Mesodermal cell (in vitro differentiated cells): Measurements from ENCODE around the gene CPZ.

Experiments
- H3K27ac ChIP-seq: 2 replicates; pipeline ENCODE4 v1.7.0; 2013; ENCODE audit warnings: mild to moderate bottlenecking, low read depth, low read length, moderate library complexity; ENCODE audit not compliant: severe bottlenecking
- H3K36me3 ChIP-seq: 2 replicates; pipeline ENCODE4 v1.7.1; 2013; ENCODE audit warnings: mild to moderate bottlenecking, low read length, moderate library complexity; ENCODE audit not compliant: control insufficient read depth, insufficient read depth
- H3K4me1 ChIP-seq: one replicate; pipeline ENCODE4 v1.7.1; 2013; ENCODE audit warnings: mild to moderate bottlenecking, low read length; ENCODE audit not compliant: insufficient read depth, control insufficient read depth, poor library complexity, severe bottlenecking
- H3K4me3 ChIP-seq: 2 replicates; pipeline ENCODE4 v1.7.0; 2013; ENCODE audit warnings: low read length, control low read depth, mild to moderate bottlenecking; ENCODE audit not compliant: insufficient read depth, poor library complexity, severe bottlenecking; ENCODE audit errors: extremely low read depth
- H3K9me3 ChIP-seq: 2 replicates; pipeline ENCODE4 v1.7.1; 2013; ENCODE audit warnings: mild to moderate bottlenecking, low read length, moderate library complexity; ENCODE audit not compliant: control insufficient read depth
- WGBS, 2 experiments: methylation state at CpG; one replicate each; pipeline ENCODE4 v1.1.5; 2013; ENCODE audit warnings: missing lambda C conversion rate in 2 of 2; ENCODE audit not compliant: insufficient coverage in 2 of 2; 5-methylcytosine and 5-hydroxymethylcytosine counted together

CPZ gene

GRCh38 chr4:8582016-8582415 is 10.5 kb upstream of the CPZ start:
- Histone ChIP-seq H3K4me3 (no peak overlapping the region), H3K9me3 (no peaks in the 10 kb centered on the region), H3K4me1 (peaks cover 5% of the 10 kb centered on the region)

GRCh38 chr4:8582436-8582835 is 10.1 kb upstream of the CPZ start:
- Histone ChIP-seq H3K4me3 (no peak overlapping the region), H3K36me3 (no peaks in the 10 kb centered on the region)
- 92 to 93% methylated on average over 4 to 12 of the region's 12 CpGs for WGBS, 2 experiments

More at GRCh38 chr4:8582016-8582415, 10.5 kb upstream of the CPZ start:
- 67% methylated on average over 1 of the region's 2 CpGs; no CpG with 5 or more reads in 1 of the 2 experiments for WGBS, 2 experiments
- no peak overlapping the region for H3K27ac ChIP-seq
- H3K36me3 ChIP-seq: no peaks in the 10 kb centered on the region

GRCh38 chr4:8582941-8583654 is 9.5 kb upstream of the CPZ start:
- Histone ChIP-seq H3K4me1 (peaks cover 5% of the 10 kb centered on the region), H3K36me3 (no peaks in the 10 kb centered on the region), H3K4me3 (no peak overlapping the region), H3K27ac (no peak overlapping the region), H3K9me3 (no peaks in the 10 kb centered on the region)
- 80 to 90% methylated on average over 6 to 7 of the region's 9 CpGs for WGBS, 2 experiments

More at GRCh38 chr4:8582436-8582835, 10.1 kb upstream of the CPZ start:
- Histone ChIP-seq H3K4me1 (peaks cover 5% of the 10 kb centered on the region), H3K27ac (no peak overlapping the region), H3K9me3 (no peaks in the 10 kb centered on the region)

GRCh38 chr4:8583655-8584025 is 8.9 kb upstream of the CPZ start:
- H3K4me3 ChIP-seq: no peak overlapping the region
- WGBS, 2 experiments: 70 to 76% methylated on average over 3 to 4 of the region's 4 CpGs

GRCh38 chr4:8585186-8585585 is 7.4 kb upstream of the CPZ start:
- no peaks in the 10 kb centered on the region for H3K9me3 ChIP-seq
- H3K36me3 ChIP-seq: no peaks in the 10 kb centered on the region
- WGBS, 2 experiments: 51 to 73% methylated on average over 3 to 5 of the region's 6 CpGs
- no peak overlapping the region for H3K27ac ChIP-seq
- H3K4me3 ChIP-seq: no peak overlapping the region
- peaks cover under 1% of the 10 kb centered on the region for H3K4me1 ChIP-seq

More at GRCh38 chr4:8583655-8584025, 8.9 kb upstream of the CPZ start:
- no peaks in the 10 kb centered on the region for H3K9me3 ChIP-seq
- H3K4me1 ChIP-seq: peaks cover 5% of the 10 kb centered on the region
- no peak overlapping the region for H3K27ac ChIP-seq
- no peaks in the 10 kb centered on the region for H3K36me3 ChIP-seq

- H3K4me3 ChIP-seq: no peak overlapping the region
- WGBS, 2 experiments: 75 to 89% methylated on average over 5 to 7 of the region's 7 CpGs
- no peak overlapping the region for H3K27ac ChIP-seq
- no peaks in the 10 kb centered on the region for H3K36me3 ChIP-seq
- H3K4me1 ChIP-seq: no peaks in the 10 kb centered on the region
- H3K9me3 ChIP-seq: no peaks in the 10 kb centered on the region
Measured at GRCh38 chr4:8585721-8586212, 6.8 kb upstream of the CPZ start.

GRCh38 chr4:8586246-8586645 is 6.3 kb upstream of the CPZ start:
- no peak overlapping the region for H3K27ac ChIP-seq
- no peaks in the 10 kb centered on the region for H3K4me1 ChIP-seq
- no peaks in the 10 kb centered on the region for H3K9me3 ChIP-seq
- no peaks in the 10 kb centered on the region for H3K36me3 ChIP-seq
- H3K4me3 ChIP-seq: no peak overlapping the region
- WGBS, 2 experiments: 69 to 100% methylated on average over 2 to 5 of the region's 5 CpGs

GRCh38 chr4:8586671-8587468 is 5.7 kb upstream of the CPZ start:
- Histone ChIP-seq H3K27ac (no peak overlapping the region), H3K36me3 (no peaks in the 10 kb centered on the region), H3K4me3 (no peak overlapping the region), H3K4me1 (no peaks in the 10 kb centered on the region), H3K9me3 (no peaks in the 10 kb centered on the region)
- WGBS, 2 experiments: 88 to 90% methylated on average over 32 to 35 of the region's 37 CpGs

- WGBS, 2 experiments: 84 to 87% methylated on average over 10 to 15 of the region's 18 CpGs
- Histone ChIP-seq H3K9me3 (no peaks in the 10 kb centered on the region), H3K36me3 (no peaks in the 10 kb centered on the region), H3K27ac (no peak overlapping the region), H3K4me1 (no peaks in the 10 kb centered on the region), H3K4me3 (no peak overlapping the region)
Measured at GRCh38 chr4:8587469-8588195, 4.9 kb upstream of the CPZ start.

GRCh38 chr4:8588196-8588470 is 4.4 kb upstream of the CPZ start:
- Histone ChIP-seq H3K4me1 (peaks cover 2% of the 10 kb centered on the region), H3K36me3 (no peaks in the 10 kb centered on the region), H3K4me3 (no peak overlapping the region), H3K9me3 (no peaks in the 10 kb centered on the region), H3K27ac (no peak overlapping the region)
- 90 to 93% methylated on average over 2 of the region's 2 CpGs for WGBS, 2 experiments
